Measurements from ENCODE around the gene SIRT2. TPM values are rescaled to one million over a fixed set of nuclear protein-coding genes. Genes with fewer than 3 reads are reported as not detected.

Gene SIRT2
- total and polyA plus RNA-seq, 2 of the 13 experiments (the other 11 are each of a cell fraction or from before 2014, with no cell fraction given): 22.3 to 26.1 TPM

GRCh38 chr19:38930776-38931520, 31.5 kb upstream of the SIRT2 start, which contains the start of gene MRPS12 (continued):
- peak; percentile 86 for TF ChIP-seq CREM (IDR thresholded peaks at IDR 0.05)
- no peak for TF ChIP-seq CREM (CRISPR knock-in tag; IDR thresholded peaks at IDR 0.05)
- peak; percentile 95 for TF ChIP-seq NFYC (CRISPR knock-in tag; IDR thresholded peaks at IDR 0.05)
- no peak for TF ChIP-seq ZNF570 (CRISPR knock-in tag; IDR thresholded peaks at IDR 0.05; ENCODE audit: borderline replicate concordance)
- no peak for TF ChIP-seq NFRKB (IDR thresholded peaks at IDR 0.05)
- TF ChIP-seq HOXA3 (CRISPR knock-in tag; IDR thresholded peaks at IDR 0.05): peak; percentile 52; the same call in 1 of the 2 replicates
- no peak for TF ChIP-seq KDM2A (CRISPR knock-in tag; IDR thresholded peaks at IDR 0.05; ENCODE audit: borderline replicate concordance, low read depth)
- TF ChIP-seq ARNT2 (CRISPR knock-in tag; IDR thresholded peaks at IDR 0.05; ENCODE audit: low read depth): 0 out of 2 replicates have a peak, but pooled peaks have one; percentile 19
- TF ChIP-seq RFX5 (IDR thresholded peaks at IDR 0.05; ENCODE audit: low read depth, low read length): peak; percentile 64; the same call in 1 of the 2 replicates
- TF ChIP-seq FOXP1 (IDR thresholded peaks at IDR 0.05): no peak
- no peak for TF ChIP-seq FOXP1 (CRISPR knock-in tag; IDR thresholded peaks at IDR 0.05)
- peak; percentile 12; the same call in 1 of the 2 replicates for TF ChIP-seq IRF2 (CRISPR knock-in tag; IDR thresholded peaks at IDR 0.05)
- peak; percentile 67 for TF ChIP-seq RBFOX2 (IDR thresholded peaks at IDR 0.05; ENCODE audit: low read depth, low read length)
- peak; percentile 66; the same call in 1 of the 2 replicates for TF ChIP-seq ZNF775 (CRISPR knock-in tag; IDR thresholded peaks at IDR 0.05; ENCODE audit: borderline replicate concordance)
- TF ChIP-seq GATAD1 (CRISPR knock-in tag; IDR thresholded peaks at IDR 0.05): peak; percentile 66
- TF ChIP-seq TP53 (CRISPR knock-in tag; conservative IDR thresholded peaks at IDR 0.05): no peak
- TF ChIP-seq, protein P1, sequence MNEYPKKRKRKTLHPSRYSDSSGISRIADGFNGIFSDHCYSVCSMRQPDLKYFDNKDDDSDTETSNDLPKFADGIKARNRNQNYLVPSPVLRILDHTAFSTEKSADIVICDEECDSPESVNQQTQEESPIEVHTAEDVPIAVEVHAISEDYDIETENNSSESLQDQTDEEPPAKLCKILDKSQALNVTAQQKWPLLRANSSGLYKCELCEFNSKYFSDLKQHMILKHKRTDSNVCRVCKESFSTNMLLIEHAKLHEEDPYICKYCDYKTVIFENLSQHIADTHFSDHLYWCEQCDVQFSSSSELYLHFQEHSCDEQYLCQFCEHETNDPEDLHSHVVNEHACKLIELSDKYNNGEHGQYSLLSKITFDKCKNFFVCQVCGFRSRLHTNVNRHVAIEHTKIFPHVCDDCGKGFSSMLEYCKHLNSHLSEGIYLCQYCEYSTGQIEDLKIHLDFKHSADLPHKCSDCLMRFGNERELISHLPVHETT (CRISPR knock-in tag; conservative IDR thresholded peaks at IDR 0.05): no peak; the same call in 1 of the 2 replicates
- TF ChIP-seq ZNF557 (CRISPR knock-in tag; IDR thresholded peaks at IDR 0.05): no peak
- TF ChIP-seq NR2F6 (IDR thresholded peaks at IDR 0.05): 0 out of 2 replicates have a peak, but pooled peaks have one; percentile 24
- no peak; the same call in 1 of the 2 replicates for TF ChIP-seq NR2F6 (CRISPR knock-in tag; IDR thresholded peaks at IDR 0.05)
- no peak for TF ChIP-seq SRSF4 (IDR thresholded peaks at IDR 0.05; ENCODE audit: low read depth, low read length, poor library complexity, severe bottlenecking)
- peak; percentile 77 to 93 for TF ChIP-seq POLR2A (IDR thresholded peaks at IDR 0.05; ENCODE audit: insufficient read depth in 1 of 2, low read depth in 2 of 2, low read length in 2 of 2)
- peak; percentile 68 for TF ChIP-seq KDM5A (IDR thresholded peaks at IDR 0.05; ENCODE audit: borderline replicate concordance, low read length)
- TF ChIP-seq MAF1 (CRISPR knock-in tag; IDR thresholded peaks at IDR 0.05; ENCODE audit: borderline replicate concordance): 0 out of 2 replicates have a peak, but pooled peaks have one; percentile 22
- TF ChIP-seq, protein P2, sequence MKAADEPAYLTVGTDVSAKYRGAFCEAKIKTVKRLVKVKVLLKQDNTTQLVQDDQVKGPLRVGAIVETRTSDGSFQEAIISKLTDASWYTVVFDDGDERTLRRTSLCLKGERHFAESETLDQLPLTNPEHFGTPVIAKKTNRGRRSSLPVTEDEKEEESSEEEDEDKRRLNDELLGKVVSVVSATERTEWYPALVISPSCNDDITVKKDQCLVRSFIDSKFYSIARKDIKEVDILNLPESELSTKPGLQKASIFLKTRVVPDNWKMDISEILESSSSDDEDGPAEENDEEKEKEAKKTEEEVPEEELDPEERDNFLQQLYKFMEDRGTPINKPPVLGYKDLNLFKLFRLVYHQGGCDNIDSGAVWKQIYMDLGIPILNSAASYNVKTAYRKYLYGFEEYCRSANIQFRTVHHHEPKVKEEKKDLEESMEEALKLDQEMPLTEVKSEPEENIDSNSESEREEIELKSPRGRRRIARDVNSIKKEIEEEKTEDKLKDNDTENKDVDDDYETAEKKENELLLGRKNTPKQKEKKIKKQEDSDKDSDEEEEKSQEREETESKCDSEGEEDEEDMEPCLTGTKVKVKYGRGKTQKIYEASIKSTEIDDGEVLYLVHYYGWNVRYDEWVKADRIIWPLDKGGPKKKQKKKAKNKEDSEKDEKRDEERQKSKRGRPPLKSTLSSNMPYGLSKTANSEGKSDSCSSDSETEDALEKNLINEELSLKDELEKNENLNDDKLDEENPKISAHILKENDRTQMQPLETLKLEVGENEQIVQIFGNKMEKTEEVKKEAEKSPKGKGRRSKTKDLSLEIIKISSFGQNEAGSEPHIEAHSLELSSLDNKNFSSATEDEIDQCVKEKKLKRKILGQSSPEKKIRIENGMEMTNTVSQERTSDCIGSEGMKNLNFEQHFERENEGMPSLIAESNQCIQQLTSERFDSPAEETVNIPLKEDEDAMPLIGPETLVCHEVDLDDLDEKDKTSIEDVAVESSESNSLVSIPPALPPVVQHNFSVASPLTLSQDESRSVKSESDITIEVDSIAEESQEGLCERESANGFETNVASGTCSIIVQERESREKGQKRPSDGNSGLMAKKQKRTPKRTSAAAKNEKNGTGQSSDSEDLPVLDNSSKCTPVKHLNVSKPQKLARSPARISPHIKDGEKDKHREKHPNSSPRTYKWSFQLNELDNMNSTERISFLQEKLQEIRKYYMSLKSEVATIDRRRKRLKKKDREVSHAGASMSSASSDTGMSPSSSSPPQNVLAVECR (CRISPR knock-in tag; IDR thresholded peaks at IDR 0.05; ENCODE audit: borderline replicate concordance): peak; percentile 53
- TF ChIP-seq ZNF350 (CRISPR knock-in tag; IDR thresholded peaks at IDR 0.05; ENCODE audit: borderline replicate concordance, low read depth): no peak; the same call in none of the 2 replicates
- no peak for TF ChIP-seq SATB2 (CRISPR knock-in tag; IDR thresholded peaks at IDR 0.05)

All from HepG2 (cell line).